ENCODE data around the gene ACTA2. TPM values are rescaled to one million over a fixed set of nuclear protein-coding genes. Genes with fewer than 3 reads are reported as not detected.

ACTA2 gene
- total and polyA plus RNA-seq, 2 donors (not counting 1 experiment from before 2014, with no cell fraction given), result 78.4 to 2,788 TPM

- no peak overlapping the region for H3K27ac ChIP-seq (ENCODE audit: insufficient read depth, low read length)
- no peak overlapping the region for H3K9ac ChIP-seq (ENCODE audit: insufficient read depth, low read length)
- H3K36me3 ChIP-seq (ENCODE audit: control insufficient read depth, insufficient read depth, low read length), result peaks cover 2% of the 10 kb centered on the region
- no peaks in the 10 kb centered on the region for H4K20me1 ChIP-seq (ENCODE audit: control insufficient read depth, extremely low read depth, insufficient read depth, low read length)
- peaks cover 25% of the 10 kb centered on the region for H3K4me1 ChIP-seq (ENCODE audit: control insufficient read depth, extremely low read depth, insufficient read depth, low read length)
- TF ChIP-seq CTCF (conservative IDR thresholded peaks at IDR 0.05 in 1 of 2, IDR thresholded peaks at IDR 0.05 in 1 of 2; ENCODE audit: low read depth in 1 of 2, low read length in 2 of 2) (no peak), EZH2 (IDR thresholded peaks at IDR 0.05; ENCODE audit: low read length, missing control alignments) (no peak)
- H3K79me2 ChIP-seq (ENCODE audit: control insufficient read depth, insufficient read depth, low read length), result no peaks in the 10 kb centered on the region
- H2AFZ ChIP-seq (ENCODE audit: low read length), result no peak overlapping the region
- no peak overlapping the region for H3K4me2 ChIP-seq (ENCODE audit: extremely low read depth, insufficient read depth, low read length)
- H3K9me3 ChIP-seq (ENCODE audit: control insufficient read depth, insufficient read depth, low read depth, low read length), result no peaks in the 10 kb centered on the region
- DNase-seq (ENCODE audit: low read depth in 2 of 2), result peak in 1 of 2 donors; percentile 67
- no peak overlapping the region for H3K4me3 ChIP-seq (replicated peaks in 1 of 4; ENCODE audit: control extremely low read depth in 1 of 4, insufficient read depth in 1 of 4, low read depth in 3 of 4, low read length in 4 of 4)
- H3K27me3 ChIP-seq (ENCODE audit: control insufficient read depth, insufficient read depth, low read length), result no peaks in the 10 kb centered on the region
These were observed 29.1 kb downstream of the ACTA2 start for GRCh38 chr10:88923520-88923919.

GRCh38 chr10:88922041-88922440 is 30.5 kb downstream of the ACTA2 start:
- Histone ChIP-seq H3K27ac (ENCODE audit: insufficient read depth, low read length) (no peak overlapping the region), H4K20me1 (ENCODE audit: control insufficient read depth, extremely low read depth, insufficient read depth, low read length) (no peaks in the 10 kb centered on the region), H2AFZ (ENCODE audit: low read length) (no peak overlapping the region), H3K4me1 (ENCODE audit: control insufficient read depth, extremely low read depth, insufficient read depth, low read length) (peaks cover 19% of the 10 kb centered on the region), H3K27me3 (ENCODE audit: control insufficient read depth, insufficient read depth, low read length) (no peaks in the 10 kb centered on the region), H3K4me3 (replicated peaks in 1 of 4; ENCODE audit: control extremely low read depth in 1 of 4, insufficient read depth in 1 of 4, low read depth in 3 of 4, low read length in 4 of 4) (no peak overlapping the region), H3K9ac (ENCODE audit: insufficient read depth, low read length) (no peak overlapping the region), H3K9me3 (ENCODE audit: control insufficient read depth, insufficient read depth, low read depth, low read length) (no peaks in the 10 kb centered on the region), H3K79me2 (ENCODE audit: control insufficient read depth, insufficient read depth, low read length) (no peaks in the 10 kb centered on the region), H3K4me2 (ENCODE audit: extremely low read depth, insufficient read depth, low read length) (no peak overlapping the region), H3K36me3 (ENCODE audit: control insufficient read depth, insufficient read depth, low read length) (no peaks in the 10 kb centered on the region)
- TF ChIP-seq EZH2 (IDR thresholded peaks at IDR 0.05; ENCODE audit: low read length, missing control alignments) (no peak), CTCF (conservative IDR thresholded peaks at IDR 0.05 in 1 of 2, IDR thresholded peaks at IDR 0.05 in 1 of 2; ENCODE audit: low read depth in 1 of 2, low read length in 2 of 2) (no peak)
- DNase-seq (ENCODE audit: low read depth in 2 of 2), result peak in 1 of 2 donors; percentile 49

- Histone ChIP-seq H3K36me3 (ENCODE audit: control insufficient read depth, insufficient read depth, low read length) (peaks cover 1% of the 10 kb centered on the region), H3K9me3 (ENCODE audit: control insufficient read depth, insufficient read depth, low read depth, low read length) (no peaks in the 10 kb centered on the region), H4K20me1 (ENCODE audit: control insufficient read depth, extremely low read depth, insufficient read depth, low read length) (no peaks in the 10 kb centered on the region), H3K4me1 (ENCODE audit: control insufficient read depth, extremely low read depth, insufficient read depth, low read length) (peaks cover 12% of the 10 kb centered on the region), H3K79me2 (ENCODE audit: control insufficient read depth, insufficient read depth, low read length) (no peaks in the 10 kb centered on the region), H3K27ac (ENCODE audit: insufficient read depth, low read length) (no peak overlapping the region), H2AFZ (ENCODE audit: low read length) (no peak overlapping the region), H3K9ac (ENCODE audit: insufficient read depth, low read length) (no peak overlapping the region), H3K4me2 (ENCODE audit: extremely low read depth, insufficient read depth, low read length) (no peak overlapping the region), H3K4me3 (replicated peaks in 1 of 4; ENCODE audit: control extremely low read depth in 1 of 4, insufficient read depth in 1 of 4, low read depth in 3 of 4, low read length in 4 of 4) (no peak overlapping the region), H3K27me3 (ENCODE audit: control insufficient read depth, insufficient read depth, low read length) (no peaks in the 10 kb centered on the region)
- TF ChIP-seq EZH2 (IDR thresholded peaks at IDR 0.05; ENCODE audit: low read length, missing control alignments) (no peak), CTCF (conservative IDR thresholded peaks at IDR 0.05 in 1 of 2, IDR thresholded peaks at IDR 0.05 in 1 of 2; ENCODE audit: low read depth in 1 of 2, low read length in 2 of 2) (no peak)
- DNase-seq (ENCODE audit: low read depth in 2 of 2), result peak in 1 of 2 donors; percentile 47
These were observed 31.5 kb downstream of the ACTA2 start for GRCh38 chr10:88920986-88921593.

Data from fibroblast of lung (primary cell).